NCI-H510A (cell line): ENCODE data around the gene AGO1.

Experiments
- DNase-seq: peaks from one replicate; lab custom pipeline; 2025; lab: John Stamatoyannopoulos, UW

The AGO1 gene

GRCh38 chr1:35882945-35883634 is at the start of gene AGO1:
Gene AGO1, plus strand, starts transcription at chr1:35883209. Its CDS starts 213 bp downstream, at chr1:35883422.
- DNase-seq: peak; percentile 98

- no peak for DNase-seq
These were observed 49.6 kb upstream of the AGO1 start for GRCh38 chr1:35833395-35833794.

DNA sequence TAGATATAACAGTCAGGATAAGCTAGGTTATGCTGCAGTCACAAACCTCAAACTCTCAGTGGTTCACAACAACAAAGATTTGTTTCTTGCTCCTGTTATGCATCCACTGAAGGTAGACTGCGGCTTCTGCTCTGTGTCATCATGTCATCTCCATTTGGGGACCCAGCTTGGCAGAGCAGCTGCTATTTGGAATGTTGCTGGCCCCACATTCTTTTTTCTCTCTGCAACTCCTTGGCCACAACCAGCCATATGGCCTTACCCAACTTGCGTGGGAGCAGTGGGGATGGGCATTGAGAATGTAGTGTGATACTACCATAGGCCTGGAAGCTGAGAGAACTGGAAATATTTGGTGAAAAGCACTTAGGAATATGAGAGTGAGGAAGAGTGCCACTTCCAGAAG is 48.8 kb upstream of the AGO1 start:
- no peak for DNase-seq

DNA sequence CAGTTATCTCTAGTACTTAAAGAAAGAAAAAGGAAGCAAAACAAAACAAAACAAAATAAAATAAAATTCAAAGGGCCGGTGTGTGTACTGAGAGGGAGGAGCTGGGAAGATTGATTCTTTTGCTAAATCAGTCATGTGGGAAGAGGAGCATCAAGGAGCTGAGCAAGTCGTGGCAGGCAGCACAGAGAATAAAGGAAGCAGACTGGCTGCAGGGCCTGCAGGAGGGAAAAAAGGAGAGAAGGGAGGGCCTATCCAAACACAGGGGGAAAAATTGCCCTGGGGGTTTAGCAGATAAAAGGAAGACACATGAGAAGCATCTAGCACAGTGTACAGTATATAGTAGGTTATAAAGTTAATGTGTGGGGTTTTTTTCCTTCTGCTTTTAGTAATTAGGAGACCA is 47.6 kb upstream of the AGO1 start:
- no peak for DNase-seq

- no peak for DNase-seq
These were observed 46.3 kb upstream of the AGO1 start for GRCh38 chr1:35836734-35837133.

- no peak for DNase-seq
These were observed 44.2 kb upstream of the AGO1 start for GRCh38 chr1:35838693-35839245.

- no peak for DNase-seq
These were observed 38.2 kb upstream of the AGO1 start for GRCh38 chr1:35844826-35845225.

- no peak for DNase-seq
These were observed 37.2 kb upstream of the AGO1 start for GRCh38 chr1:35845766-35846165.

GRCh38 chr1:35847935-35848565 is 35.0 kb upstream of the AGO1 start:
- no peak for DNase-seq

- no peak for DNase-seq
These were observed 33.0 kb upstream of the AGO1 start for GRCh38 chr1:35850051-35850450.

GRCh38 chr1:35850716-35851115 is 32.3 kb upstream of the AGO1 start:
- DNase-seq: no peak

DNA sequence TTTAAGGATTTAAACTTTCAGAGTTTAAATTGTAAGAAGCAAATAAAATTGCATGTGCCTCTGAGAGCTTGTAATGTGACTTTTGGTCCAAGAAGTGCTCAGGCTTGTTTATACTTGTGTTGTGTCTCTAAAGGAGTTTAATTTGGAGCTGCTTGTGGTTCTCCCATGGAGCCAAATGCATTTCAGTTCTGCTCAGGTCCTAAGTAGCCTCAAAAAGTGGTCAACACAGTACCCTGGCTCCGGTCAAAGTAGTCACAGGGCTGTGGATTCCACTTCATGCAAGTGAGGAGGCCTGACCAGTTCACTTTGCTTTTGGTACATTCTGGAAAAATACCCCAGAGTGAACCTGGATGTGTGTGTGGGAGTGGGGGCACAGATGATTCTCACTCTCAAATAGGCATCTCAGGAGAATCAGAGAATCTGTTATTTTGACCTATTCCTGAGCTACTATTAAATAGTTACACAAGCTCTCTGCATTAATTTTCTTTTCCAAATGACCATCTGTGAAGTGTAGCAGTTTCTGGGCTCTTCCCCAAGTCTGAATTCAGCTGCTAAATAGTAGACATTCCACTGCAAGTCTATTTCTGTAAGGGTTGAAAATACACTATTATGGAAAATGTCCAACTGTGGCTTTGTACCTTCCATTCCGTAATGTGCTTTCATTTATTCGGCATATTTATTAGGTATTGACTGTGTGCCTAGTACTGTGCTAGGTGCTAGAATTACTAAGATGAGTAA is 31.7 kb upstream of the AGO1 start:
- DNase-seq: no peak

- no peak for DNase-seq
These were observed 30.8 kb upstream of the AGO1 start for GRCh38 chr1:35852241-35852640.

DNA sequence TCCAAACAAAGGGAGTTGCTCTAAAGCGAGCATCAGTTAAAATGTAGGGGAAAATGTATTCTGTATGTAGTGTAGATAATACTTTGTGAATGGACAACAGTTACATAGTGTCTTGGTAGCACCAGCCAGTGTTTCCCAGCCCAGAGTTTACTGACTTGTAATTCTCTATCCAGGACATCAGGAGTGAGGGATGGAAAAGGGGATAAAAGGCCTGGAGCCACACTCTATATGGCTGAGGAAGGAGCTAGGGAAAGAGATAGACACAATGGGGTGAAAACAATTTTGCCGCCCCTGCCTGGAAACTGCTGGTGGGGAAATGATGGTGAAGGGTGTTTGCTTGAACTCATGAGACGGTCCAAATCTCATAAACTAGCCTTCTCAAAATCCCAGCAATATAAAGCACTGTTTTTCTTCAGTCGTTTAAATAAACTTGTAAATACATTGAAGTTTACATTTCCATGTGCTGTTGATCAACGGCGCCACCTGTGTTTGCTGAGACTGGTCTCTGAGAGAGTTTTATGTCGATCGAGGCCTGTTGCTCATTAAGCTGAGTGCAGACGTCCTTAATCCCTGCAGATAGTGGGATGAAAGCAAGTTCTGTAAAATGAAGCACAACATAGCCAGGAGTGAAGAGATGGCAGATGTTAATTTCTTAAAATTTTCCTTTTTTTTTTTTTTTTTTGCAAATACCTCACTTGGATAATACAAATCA is 27.9 kb upstream of the AGO1 start:
- peak; percentile 79 for DNase-seq

- no peak for DNase-seq
These were observed 26.0 kb upstream of the AGO1 start for GRCh38 chr1:35856964-35857363.

DNA sequence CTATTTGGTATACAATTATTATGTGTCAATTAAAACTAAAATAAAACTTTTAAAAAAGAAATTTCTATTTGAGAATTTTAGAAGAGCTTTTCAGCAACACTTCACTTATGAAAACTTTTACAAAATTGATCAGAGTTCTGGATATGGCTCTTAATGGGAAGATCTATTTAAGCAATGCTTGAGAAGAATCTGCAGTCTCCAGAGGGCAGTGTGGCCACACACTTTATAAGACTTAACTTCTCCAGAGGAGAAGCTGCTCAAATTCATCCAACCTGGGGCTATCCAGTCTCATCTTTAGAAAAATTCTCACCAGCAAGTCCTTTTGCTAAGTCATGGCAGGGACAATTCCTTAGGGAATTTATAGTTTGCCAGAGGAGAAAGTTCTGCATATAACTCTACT is 25.2 kb upstream of the AGO1 start:
- DNase-seq: no peak

DNA sequence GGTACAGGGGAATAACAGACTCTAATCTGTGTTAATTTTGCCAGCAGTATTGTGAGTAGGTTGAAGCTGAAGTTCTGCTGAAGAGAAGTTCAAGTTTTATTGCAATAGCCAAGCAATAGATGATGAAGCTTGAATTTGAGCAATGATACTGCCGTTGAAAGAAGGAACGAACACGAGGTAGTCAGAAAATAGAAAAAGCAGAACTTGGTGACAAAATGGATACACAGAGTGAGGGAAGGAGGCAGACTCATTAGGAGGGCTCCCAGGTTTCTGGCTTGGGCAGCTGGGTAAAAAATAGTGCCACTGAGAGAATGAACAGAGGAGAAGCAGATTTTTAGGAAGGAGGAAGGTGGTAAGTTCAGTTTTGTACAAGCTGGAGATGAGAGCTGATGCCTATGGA is 22.3 kb upstream of the AGO1 start:
- no peak for DNase-seq

GRCh38 chr1:35863136-35863535 is 19.9 kb upstream of the AGO1 start:
- no peak for DNase-seq

DNA sequence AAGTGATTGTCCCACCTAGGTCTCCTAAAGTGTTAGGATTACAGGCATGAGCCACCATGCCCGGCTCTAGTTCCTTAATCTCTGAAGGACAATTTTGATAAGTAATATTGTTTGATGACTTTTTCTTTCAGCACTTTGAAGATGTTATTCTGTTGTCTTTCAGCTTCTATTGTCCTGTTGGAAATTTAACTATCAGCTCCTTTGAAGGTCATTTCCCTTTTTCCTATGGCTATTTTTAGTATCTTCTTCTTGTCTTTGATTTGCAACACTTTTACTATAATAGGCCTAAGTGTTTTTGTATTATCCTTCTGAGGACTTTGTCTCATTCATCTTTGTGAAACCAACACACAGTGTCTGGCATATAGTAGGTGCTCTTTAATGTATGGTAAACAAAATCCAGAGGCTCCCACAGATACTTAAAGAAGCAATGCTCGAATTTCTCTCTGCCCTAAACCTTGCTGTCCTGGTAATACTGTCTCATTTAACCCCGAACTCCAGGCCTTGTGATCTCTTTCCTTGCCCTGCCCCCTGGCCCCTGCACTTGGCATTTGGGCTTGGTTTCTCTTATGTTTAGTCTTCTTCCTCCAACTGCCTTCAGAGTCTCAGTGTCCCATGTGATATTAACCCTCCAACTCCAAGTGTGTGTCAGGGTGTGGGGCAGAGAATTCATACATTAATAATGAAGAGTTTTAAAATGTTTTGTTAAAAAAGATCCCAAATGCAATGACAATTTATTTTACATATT is 19.0 kb upstream of the AGO1 start:
- no peak for DNase-seq

DNA sequence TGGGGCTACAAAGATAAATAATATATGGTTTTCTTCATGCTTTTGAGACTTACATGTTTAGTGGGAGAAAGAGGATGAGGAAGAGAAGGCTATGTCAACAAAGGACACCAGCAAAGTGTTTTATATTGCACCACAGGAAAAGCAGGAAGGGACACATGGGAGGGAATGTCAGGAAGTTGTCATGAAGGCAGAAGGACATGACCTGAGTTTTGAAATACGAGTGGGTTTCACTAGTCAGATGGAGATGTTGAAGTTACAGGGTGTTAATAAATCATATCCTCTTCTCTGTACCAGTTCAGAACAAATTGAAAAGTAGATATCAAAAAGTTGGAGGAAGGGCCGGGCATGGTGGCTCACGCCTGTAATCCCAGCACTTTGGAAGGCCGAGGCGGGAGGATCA is 18.2 kb upstream of the AGO1 start:
- no peak for DNase-seq

DNA sequence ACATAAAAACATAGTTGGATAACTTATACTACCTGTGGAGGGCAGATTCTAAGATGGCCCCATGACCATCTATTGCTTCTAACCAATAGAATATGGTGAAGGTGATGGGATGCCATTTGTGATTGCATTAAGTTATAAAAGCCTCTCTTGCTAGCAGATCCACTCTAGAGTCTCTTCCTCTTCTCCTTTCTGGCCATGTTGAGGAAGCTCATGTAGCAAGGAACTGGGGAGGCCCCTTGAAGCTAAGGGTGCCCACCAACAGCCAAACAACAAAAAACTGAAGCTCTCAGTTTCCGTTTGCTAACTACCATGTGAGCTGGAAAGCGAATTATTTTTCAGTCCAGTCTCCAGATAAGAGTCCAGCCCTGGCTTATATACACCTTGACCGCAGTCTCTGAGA is 16.0 kb upstream of the AGO1 start:
- no peak for DNase-seq
